ENCODE results near the gene HMGN1.

HMGN1 gene

GRCh38 chr21:39332175-39332574 is 16.7 kb downstream of the HMGN1 start:
- DNase-seq (ENCODE audit: low read depth in 2 of 2): no peak

- no peak for DNase-seq (ENCODE audit: low read depth in 2 of 2)
Observed at GRCh38 chr21:39330001-39330400, 18.9 kb downstream of the HMGN1 start.

- DNase-seq (ENCODE audit: low read depth in 2 of 2): no peak
Observed at GRCh38 chr21:39327727-39328126, 21.2 kb downstream of the HMGN1 start.

- DNase-seq (ENCODE audit: low read depth in 2 of 2): no peak
Observed at GRCh38 chr21:39326607-39327307, 22.1 kb downstream of the HMGN1 start.

GRCh38 chr21:39325458-39325857 is 23.4 kb downstream of the HMGN1 start:
- no peak for DNase-seq (ENCODE audit: low read depth in 2 of 2)

- DNase-seq (ENCODE audit: low read depth in 2 of 2): no peak
Observed at GRCh38 chr21:39321424-39321823, 27.5 kb downstream of the HMGN1 start.

- no peak for DNase-seq (ENCODE audit: low read depth in 2 of 2)
Observed at GRCh38 chr21:39319814-39320332, 29.0 kb downstream of the HMGN1 start.

- no peak for DNase-seq (ENCODE audit: low read depth in 2 of 2)
Observed at GRCh38 chr21:39319251-39319756, 29.6 kb downstream of the HMGN1 start.

- DNase-seq (ENCODE audit: low read depth in 2 of 2): no peak
Observed at GRCh38 chr21:39318091-39318959, 30.6 kb downstream of the HMGN1 start.

GRCh38 chr21:39317134-39318090 is 31.5 kb downstream of the HMGN1 start:
- DNase-seq (ENCODE audit: low read depth in 2 of 2): no peak

- DNase-seq (ENCODE audit: low read depth in 2 of 2): no peak
Observed at GRCh38 chr21:39316729-39317128, 32.2 kb downstream of the HMGN1 start.

- no peak for DNase-seq (ENCODE audit: low read depth in 2 of 2)
Observed at GRCh38 chr21:39315603-39316445, 33.1 kb downstream of the HMGN1 start.

- DNase-seq (ENCODE audit: low read depth in 2 of 2): peak in 1 of 2 donors; percentile 11
Observed at GRCh38 chr21:39314143-39315027, 34.5 kb downstream of the HMGN1 start.

- peak; percentile 50 for DNase-seq (ENCODE audit: low read depth in 2 of 2)
Observed at GRCh38 chr21:39313571-39314142, 35.2 kb downstream of the HMGN1 start, which contains the start of gene BRWD1. Gene BRWD1 (minus strand): TSS chr21:39313632. CDS start chr21:39313491, 141 bp downstream.

GRCh38 chr21:39313042-39313570 is 35.8 kb downstream of the HMGN1 start:
- peak; percentile 3 to 7 for DNase-seq (ENCODE audit: low read depth in 2 of 2)

- DNase-seq (ENCODE audit: low read depth in 2 of 2): peak; percentile 87 to 89
Observed at GRCh38 chr21:39312112-39313041, 36.5 kb downstream of the HMGN1 start.

GRCh38 chr21:39311164-39311563 is 37.7 kb downstream of the HMGN1 start:
- no peak for DNase-seq (ENCODE audit: low read depth in 2 of 2)

GRCh38 chr21:39307466-39307865 is 41.4 kb downstream of the HMGN1 start:
- no peak for DNase-seq (ENCODE audit: low read depth in 2 of 2)
